ENCODE results near the gene PRSS27.

- no peak for TF ChIP-seq CTCF (IDR thresholded peaks at IDR 0.05)
- no peak for TF ChIP-seq POLR2A (IDR thresholded peaks at IDR 0.05)
Observed at GRCh38 chr16:2687531-2688308, 32.3 kb downstream of the PRSS27 start.

Data from Peyer's patch (tissue), 4 donors.